OCI-LY7 (cell line): ENCODE data around the gene CDK15. TPM values are rescaled to one million over a fixed set of nuclear protein-coding genes. Genes with fewer than 3 reads are reported as not detected.
A peak's percentile ranks its signal among the peaks of the same experiment; 100 is the strongest.

Source experiments
- BruUV-seq: library from RNA; stranded (reverse); fragments of 400-500 nt; replicated peaks from 2 replicates; lab custom pipeline; 2021; lab: Mats Ljungman, UMichigan
- CTCF ChIA-PET: fragments of 300-600 bp; sonication (Branson Sonifier 250); formaldehyde crosslinking; loops from one replicate; lab custom pipeline; 2022; ENCODE audit warnings: antibody characterized with exemption; ENCODE audit not compliant: unreplicated experiment; lab: Charles Lee
- POLR2A ChIA-PET: fragments of 300-600 bp; sonication (Branson Sonifier 250); formaldehyde crosslinking; loops from one replicate; lab custom pipeline; 2022; ENCODE audit warnings: antibody characterized with exemption; lab: Charles Lee
- DNase-seq: peaks from one replicate; pipeline ENCODE4 v3.0.0-alpha.2; 2015; ENCODE audit warnings: low spot score
- H2AFZ ChIP-seq: fragments of 200-600 bp; sonication (generic), shearing (Covaris generic); 2 replicates; pipeline ENCODE4 v1.6.1; 2014; ENCODE audit warnings: mild to moderate bottlenecking, antibody characterized with exemption, low read length, moderate library complexity
- H3K27ac ChIP-seq: fragments of 200-600 bp; sonication (generic); 2 replicates; pipeline ENCODE4 v1.5.1; 2014; ENCODE audit warnings: mixed run types, low read depth, mild to moderate bottlenecking, moderate library complexity, low read length, inconsistent platforms; ENCODE audit not compliant: poor library complexity, severe bottlenecking
- H3K36me3 ChIP-seq: fragments of 200-600 bp; sonication (generic); 2 replicates; pipeline ENCODE4 v1.6.1; 2014; ENCODE audit warnings: mild to moderate bottlenecking, antibody characterized with exemption, low read length, moderate library complexity, mixed read lengths; ENCODE audit not compliant: insufficient read depth
- H3K4me1 ChIP-seq: fragments of 200-600 bp; sonication (generic); 2 replicates; pipeline ENCODE4 v1.5.1; 2014; ENCODE audit warnings: mild to moderate bottlenecking, low read length; ENCODE audit not compliant: insufficient read depth, poor library complexity, severe bottlenecking
- H3K4me2 ChIP-seq: fragments of 200-600 bp; sonication (generic); 2 replicates; pipeline ENCODE4 v1.6.1; 2014; ENCODE audit warnings: mild to moderate bottlenecking, low read length
- H3K4me3 ChIP-seq: fragments of 200-600 bp; sonication (generic); 2 replicates; pipeline ENCODE4 v1.5.1; 2014; ENCODE audit warnings: mild to moderate bottlenecking, low read depth, low read length; ENCODE audit not compliant: poor library complexity, severe bottlenecking
- H3K79me2 ChIP-seq: fragments of 200-600 bp; sonication (generic); 2 replicates; pipeline ENCODE4 v1.6.1; 2016; ENCODE audit warnings: low read depth, mild to moderate bottlenecking, low read length, moderate library complexity, mixed read lengths; ENCODE audit not compliant: insufficient read depth
- H3K9me2 ChIP-seq: fragments of 200-600 bp; sonication (generic); 2 replicates; pipeline ENCODE4 v1.6.1; 2016; ENCODE audit warnings: mild to moderate bottlenecking, low read length, mixed read lengths; ENCODE audit not compliant: insufficient read depth
- H3K9me3 ChIP-seq: fragments of 200-600 bp; sonication (generic); 2 replicates; pipeline ENCODE4 v1.6.1; 2014; ENCODE audit warnings: mild to moderate bottlenecking, mixed run types, low read length, mixed read lengths
- H4K20me1 ChIP-seq: fragments of 200-600 bp; sonication (generic); 2 replicates; pipeline ENCODE4 v1.6.1; 2014; ENCODE audit warnings: mild to moderate bottlenecking, antibody characterized with exemption, low read length, moderate library complexity, mixed read lengths; ENCODE audit not compliant: insufficient read depth
- CTCF ChIP-seq: fragments of 200-600 bp; sonication (generic); conservative IDR thresholded peaks from 2 replicates; pipeline ENCODE4 v1.5.1; 2014; ENCODE audit warnings: mild to moderate bottlenecking, antibody characterized with exemption, low read length, moderate library complexity, mixed read lengths
- EZH2phosphoT487 ChIP-seq: fragments of 200-600 bp; sonication (generic); IDR thresholded peaks from 2 replicates; pipeline ENCODE4 v1.6.1; 2018; ENCODE audit warnings: low read depth, borderline replicate concordance, mild to moderate bottlenecking, mixed run types, antibody characterized with exemption, low read length, moderate library complexity, mixed read lengths
- intact Hi-C: fragments of 100-400 bp; cut with micrococcal nuclease; formaldehyde crosslinking; loops from one replicate; pipeline ENCODE4 v1.10.0; 2022; ENCODE audit not compliant: unreplicated experiment
- total RNA-seq, 2 experiments: library from RNA; depleted of rRNA in 1 of 2; stranded (reverse); fragments of >200 nt in 1 of 2; shearing (Covaris generic) in 1 of 2; gene quantifications; 2 replicates each; pipeline ENCODE4 v1.2.3, GENCODE V29; 2014 to 2022

Gene CDK15
- total RNA-seq, 2 experiments from 2014 or later: not detected

GRCh38 chr2:201794294-201794693, 12.0 kb upstream of the CDK15 start:
- Histone ChIP-seq H2AFZ (no peak overlapping the region), H3K9me2 (no peaks in the 10 kb centered on the region), H4K20me1 (no peaks in the 10 kb centered on the region), H3K4me1 (peaks cover 7% of the 10 kb centered on the region), H3K36me3 (no peaks in the 10 kb centered on the region), H3K9me3 (no peaks in the 10 kb centered on the region), H3K4me2 (no peak overlapping the region), H3K27ac (no peak overlapping the region), H3K4me3 (no peak overlapping the region), H3K79me2 (no peaks in the 10 kb centered on the region)
- intact Hi-C loops: loop anchor here (2.0 kb wide), 1 partner anchor 385 kb away; no protein-coding TSS in a partner anchor
- ChIA-PET POLR2A (interaction anchor here (1.0 to 1.4 kb wide), 2 partner anchors 13 to 14 kb away, joined by 3 to 6 read pairs; partner anchors contain the start of gene ALS2), CTCF (no interaction called here)
- DNase-seq: no peak
- no TSS peak for BruUV-seq
- TF ChIP-seq CTCF (no peak), EZH2phosphoT487 (no peak)

- Histone ChIP-seq H2AFZ (no peak overlapping the region), H3K36me3 (no peaks in the 10 kb centered on the region), H3K4me3 (no peak overlapping the region), H3K9me3 (no peaks in the 10 kb centered on the region), H3K4me2 (no peak overlapping the region), H3K4me1 (peaks cover 7% of the 10 kb centered on the region), H3K9me2 (no peaks in the 10 kb centered on the region), H3K27ac (no peak overlapping the region), H3K79me2 (no peaks in the 10 kb centered on the region), H4K20me1 (no peaks in the 10 kb centered on the region)
- POLR2A ChIA-PET: interaction anchor here (0.7 kb wide), 1 partner anchor 15 kb away, joined by 3 read pairs; no protein-coding TSS in a partner anchor
- peak; percentile 75 for TF ChIP-seq CTCF
- no peak for TF ChIP-seq EZH2phosphoT487
- CTCF ChIA-PET: no interaction called here
- no TSS peak for BruUV-seq
- peak; percentile 19 for DNase-seq
- intact Hi-C loops: loop anchor here (2.0 kb wide), 1 partner anchor 383 kb away; no protein-coding TSS in a partner anchor
These were observed 10.5 kb upstream of the CDK15 start for GRCh38 chr2:201795607-201796477.

- H3K4me3 ChIP-seq: no peak overlapping the region
- ChIA-PET CTCF (no interaction called here), POLR2A (no interaction called here)
- H3K27ac ChIP-seq: no peak overlapping the region
- BruUV-seq: no TSS peak
- H3K9me3 ChIP-seq: no peaks in the 10 kb centered on the region
- H3K79me2 ChIP-seq: no peaks in the 10 kb centered on the region
- H3K36me3 ChIP-seq: no peaks in the 10 kb centered on the region
- H3K9me2 ChIP-seq: no peaks in the 10 kb centered on the region
- DNase-seq: no peak
- TF ChIP-seq EZH2phosphoT487 (no peak), CTCF (no peak)
- H2AFZ ChIP-seq: no peak overlapping the region
- no peak overlapping the region for H3K4me2 ChIP-seq
- no peaks in the 10 kb centered on the region for H4K20me1 ChIP-seq
- peaks cover 7% of the 10 kb centered on the region for H3K4me1 ChIP-seq
- intact Hi-C loops: no loop called here
These were observed 9.9 kb upstream of the CDK15 start for GRCh38 chr2:201796478-201796865.
